ENCODE data around the gene CTSA.
"Not testable (repeated sequence)": the region's sequence is repeated elsewhere in the genome, so short reads cannot be mapped to it uniquely, and the experiment has no call there.

Gene CTSA

DNA sequence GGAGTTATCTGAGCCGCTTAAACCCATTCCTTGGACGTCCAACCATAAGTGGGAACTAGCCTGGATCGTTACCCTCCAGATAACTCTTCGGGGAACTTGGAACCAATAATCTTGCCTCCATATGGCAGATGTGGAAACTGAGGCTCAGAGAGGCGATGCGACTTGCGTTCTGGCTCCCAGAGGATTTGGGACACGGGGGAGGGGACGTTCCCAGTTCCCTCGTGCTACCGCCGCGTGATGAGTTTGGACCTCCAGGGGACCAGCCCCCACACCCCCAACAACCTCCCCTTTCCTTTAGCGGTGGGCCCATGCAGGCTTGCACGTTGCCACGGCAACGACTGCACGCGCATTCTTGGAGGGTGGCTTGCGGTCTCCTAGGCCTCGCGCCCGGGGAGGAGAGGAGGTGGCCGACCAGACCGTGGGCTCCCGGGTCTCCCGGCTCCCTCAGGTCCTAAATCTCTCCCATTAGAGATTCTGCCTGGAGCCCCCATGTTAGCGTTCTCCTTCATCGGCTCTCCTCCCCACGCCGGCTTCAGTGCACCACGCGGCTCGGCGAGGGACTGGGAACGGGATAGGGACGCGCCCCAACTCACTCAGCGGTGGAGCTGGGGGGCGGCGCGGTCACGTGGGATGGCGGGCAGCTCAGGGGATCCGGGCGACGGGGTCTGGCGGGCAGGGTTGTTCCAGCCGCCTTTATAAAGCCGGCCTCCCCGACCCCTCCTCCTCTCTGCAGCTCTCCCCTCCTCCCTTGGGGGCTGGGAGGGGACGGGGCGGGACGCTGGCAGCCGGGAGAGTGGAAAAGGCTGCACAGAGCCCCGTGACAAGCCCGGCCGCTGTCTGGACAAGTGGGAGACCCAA is 20.6 kb downstream of the CTSA start, which contains the start of gene PLTP:
Gene PLTP, minus strand, starts transcription at position 670 of the 858 bp plus-strand sequence. CDS start 703 bp downstream, outside the sequence.
- in situ Hi-C loops (cut with MboI; ENCODE audit: low sequenced_read_pairs), result no loop called here

GRCh38 chr20:45912344-45912682 is 21.2 kb downstream of the CTSA start:
- in situ Hi-C loops (cut with MboI; ENCODE audit: low sequenced_read_pairs), result no loop called here

DNA sequence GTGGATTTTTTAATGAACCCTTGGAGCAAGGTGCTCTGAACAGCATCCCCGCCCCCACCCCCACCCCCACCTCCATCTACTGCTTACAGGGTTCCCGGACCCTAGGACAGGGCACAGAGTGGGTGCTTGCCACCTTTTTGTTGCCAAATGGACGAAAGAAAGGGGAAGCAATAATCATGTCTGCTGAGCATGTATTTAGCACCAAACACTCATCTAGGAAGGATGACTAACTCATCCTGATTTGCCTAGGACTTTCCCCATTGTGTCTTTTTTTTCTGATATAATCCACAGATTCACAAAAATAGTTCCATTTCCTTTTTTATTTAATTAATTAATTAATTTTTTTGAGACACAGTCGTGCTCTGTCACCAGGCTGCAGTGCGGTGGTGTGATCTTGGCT is 22.0 kb downstream of the CTSA start:
- in situ Hi-C loops (cut with MboI; ENCODE audit: low sequenced_read_pairs), result no loop called here

- in situ Hi-C loops (cut with MboI; ENCODE audit: low sequenced_read_pairs), result no loop called here
Observed at GRCh38 chr20:45917790-45918141, 26.6 kb downstream of the CTSA start.

DNA sequence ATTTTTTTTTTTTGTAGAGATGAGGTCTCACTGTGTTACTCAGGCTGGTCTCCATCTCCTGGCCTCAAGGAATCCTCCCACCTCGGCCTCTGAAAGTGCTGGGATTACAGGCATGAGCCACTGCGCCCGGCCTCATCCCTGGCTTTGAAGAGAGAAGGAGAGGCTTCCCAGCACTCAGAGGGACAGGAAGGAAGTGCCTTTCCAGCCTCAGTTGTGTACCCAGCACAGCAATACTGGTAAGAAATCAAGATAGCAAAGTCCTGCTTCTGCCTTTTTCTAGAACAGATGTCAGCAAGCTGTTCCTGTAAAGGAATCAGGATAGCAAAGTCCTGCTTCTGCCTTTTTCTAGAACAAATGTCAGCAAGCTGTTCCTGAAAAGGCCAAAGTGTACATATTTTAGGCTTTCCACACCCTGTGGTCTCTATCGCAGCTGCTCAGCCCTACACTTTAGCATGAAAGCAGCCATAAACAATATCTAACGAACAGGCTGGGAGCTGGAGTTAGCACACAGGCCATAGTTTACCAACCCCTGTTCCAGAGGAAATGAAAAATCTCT is 27.1 kb downstream of the CTSA start:
- in situ Hi-C loops (cut with MboI; ENCODE audit: low sequenced_read_pairs), result no loop called here

DNA sequence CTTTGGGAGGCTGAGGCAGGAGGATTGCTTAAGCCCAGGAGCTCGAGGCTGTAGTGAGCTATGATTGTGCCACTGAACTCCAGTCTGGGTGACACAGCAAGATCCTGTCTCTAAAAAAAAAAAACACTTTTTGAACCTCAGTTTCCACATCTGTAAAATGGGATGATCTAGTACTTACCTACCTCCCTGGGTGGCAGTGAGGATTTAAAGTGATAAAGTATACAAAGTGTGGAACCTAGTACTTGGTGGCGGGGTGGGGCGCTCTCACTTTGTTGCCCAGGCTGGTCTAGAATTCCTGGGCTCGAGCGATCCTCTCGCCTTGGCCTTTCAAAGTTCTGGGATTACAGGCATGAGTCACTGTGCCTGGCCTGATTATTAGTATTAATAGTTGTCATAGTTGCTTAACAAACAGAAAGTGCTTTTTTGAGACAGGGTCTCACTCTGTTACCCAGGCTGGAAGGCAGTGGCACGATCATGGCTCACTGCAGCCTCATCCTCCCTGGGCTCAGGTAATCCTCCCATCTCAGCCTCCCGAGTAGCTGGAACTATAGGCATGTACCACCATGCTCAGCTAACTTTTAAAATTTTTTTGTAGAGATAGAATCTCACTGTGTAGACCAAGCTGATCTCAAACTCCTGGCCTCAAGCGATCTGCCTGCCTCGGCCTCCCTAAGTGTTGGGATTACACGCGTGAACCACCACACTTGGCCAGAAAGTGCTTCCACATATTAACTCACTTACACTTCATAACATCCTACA is 27.8 kb downstream of the CTSA start:
- in situ Hi-C loops (cut with MboI; ENCODE audit: low sequenced_read_pairs), result no loop called here

DNA sequence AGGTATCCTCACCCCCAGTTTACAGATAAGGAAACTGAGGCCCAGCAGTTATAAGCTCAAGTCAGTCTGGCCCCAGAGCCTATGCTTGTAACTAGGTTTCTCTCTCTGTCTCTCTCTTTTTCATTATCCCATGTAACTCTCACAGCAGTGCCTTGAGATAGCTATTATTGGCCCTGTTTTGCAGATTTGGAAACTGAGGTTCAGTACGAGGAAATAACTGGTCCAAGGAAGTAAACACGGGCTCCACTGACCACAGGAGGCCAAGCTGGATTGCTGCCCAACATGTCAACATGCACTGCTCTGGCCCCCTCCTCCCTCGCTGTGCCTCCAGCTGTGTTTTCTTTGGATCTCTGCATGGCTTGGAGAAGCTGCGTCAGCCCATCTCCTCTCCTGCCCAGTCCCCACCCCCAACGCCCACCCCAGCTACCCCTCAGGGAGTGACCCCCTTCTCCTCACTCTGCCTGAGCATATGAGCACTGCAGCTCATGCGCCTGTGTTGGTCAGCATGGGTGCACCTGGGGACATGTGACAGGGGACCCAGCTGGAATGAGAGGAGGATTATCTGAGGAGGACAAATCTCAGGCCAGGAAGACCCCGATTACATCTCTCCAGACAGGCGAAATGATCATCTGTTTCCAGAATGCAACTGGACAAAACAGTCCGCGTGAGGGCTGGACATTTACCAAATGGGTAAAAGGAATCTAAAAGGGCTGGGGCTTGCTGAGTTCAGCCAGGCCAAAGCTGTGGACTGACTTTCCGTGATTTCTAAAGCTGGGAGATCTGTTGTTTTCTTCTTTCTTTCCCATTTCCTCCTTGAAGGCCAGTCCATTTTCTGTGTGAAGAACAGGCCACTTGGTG is 28.6 kb downstream of the CTSA start:
- in situ Hi-C loops (cut with MboI; ENCODE audit: low sequenced_read_pairs), result no loop called here

GRCh38 chr20:45920462-45921336 is 29.6 kb downstream of the CTSA start:
- in situ Hi-C loops (cut with MboI; ENCODE audit: low sequenced_read_pairs), result no loop called here

GRCh38 chr20:45921337-45922189 is 30.4 kb downstream of the CTSA start:
- in situ Hi-C loops (cut with MboI; ENCODE audit: low sequenced_read_pairs), result no loop called here

- in situ Hi-C loops (cut with MboI; ENCODE audit: low sequenced_read_pairs), result no loop called here
Observed at GRCh38 chr20:45924391-45925261, 33.5 kb downstream of the CTSA start.

- in situ Hi-C loops (cut with MboI; ENCODE audit: low sequenced_read_pairs), result no loop called here
Observed at GRCh38 chr20:45925821-45926506, 34.8 kb downstream of the CTSA start.

DNA sequence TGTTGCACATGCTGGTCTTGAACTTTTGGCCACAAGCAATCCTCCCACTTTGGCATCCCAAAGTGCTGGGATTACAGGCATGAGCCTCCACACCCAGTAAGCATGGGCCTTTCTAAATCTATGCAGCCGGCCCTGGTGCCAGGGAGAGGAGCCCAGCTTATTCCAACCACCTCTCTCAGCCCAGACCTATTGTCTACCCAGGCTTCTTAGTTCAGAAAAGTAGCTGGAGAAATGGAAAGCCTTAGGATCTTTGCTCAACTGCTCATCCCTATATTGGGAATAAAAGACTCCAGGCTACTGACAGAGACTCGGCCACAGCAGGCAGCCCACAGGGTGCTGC is 35.6 kb downstream of the CTSA start:
- in situ Hi-C loops (cut with MboI; ENCODE audit: low sequenced_read_pairs), result no loop called here

GRCh38 chr20:45927071-45927878 is 36.1 kb downstream of the CTSA start:
- in situ Hi-C loops (cut with MboI; ENCODE audit: low sequenced_read_pairs), result no loop called here

GRCh38 chr20:45931680-45932079 is 40.5 kb downstream of the CTSA start:
- in situ Hi-C loops (cut with MboI; ENCODE audit: low sequenced_read_pairs), result not testable (repeated sequence)

DNA sequence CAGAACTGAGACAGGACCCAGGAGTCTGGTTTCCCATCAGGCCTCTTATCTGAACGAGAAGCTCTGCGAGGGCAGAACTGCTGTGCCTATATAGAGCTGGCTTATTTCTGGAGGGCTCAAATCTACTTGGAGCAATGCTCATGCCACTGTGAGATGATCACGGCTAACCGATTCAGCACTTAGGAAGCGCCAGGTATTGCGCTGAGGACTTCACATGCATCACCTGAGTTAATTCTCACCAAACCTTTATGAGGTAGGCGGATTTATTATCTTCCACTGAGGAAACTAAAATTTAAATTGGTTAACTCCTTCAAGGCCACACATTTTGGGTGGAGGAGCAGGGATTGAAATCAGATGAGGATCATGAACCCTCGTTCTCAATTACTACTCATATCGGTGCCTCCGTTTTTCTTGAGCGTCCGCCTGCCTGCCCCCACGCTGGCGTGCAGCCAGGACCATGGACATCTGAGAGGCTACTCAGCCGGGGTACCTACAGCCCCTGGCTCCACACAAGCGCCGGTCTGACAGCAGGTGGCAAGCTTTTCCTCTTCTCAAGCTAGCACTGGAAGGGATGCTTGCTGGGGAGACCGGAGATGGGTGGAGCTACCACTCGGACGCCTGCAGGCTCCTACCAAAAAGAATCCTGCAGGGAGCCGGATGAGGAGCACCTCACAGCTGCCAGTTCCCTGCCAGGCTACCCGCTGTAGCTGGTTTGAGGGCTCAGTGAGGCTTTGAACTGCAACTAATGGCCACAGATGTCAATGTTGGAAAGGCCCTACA is 42.3 kb downstream of the CTSA start:
- in situ Hi-C loops (cut with MboI; ENCODE audit: low sequenced_read_pairs), result no loop called here

DNA sequence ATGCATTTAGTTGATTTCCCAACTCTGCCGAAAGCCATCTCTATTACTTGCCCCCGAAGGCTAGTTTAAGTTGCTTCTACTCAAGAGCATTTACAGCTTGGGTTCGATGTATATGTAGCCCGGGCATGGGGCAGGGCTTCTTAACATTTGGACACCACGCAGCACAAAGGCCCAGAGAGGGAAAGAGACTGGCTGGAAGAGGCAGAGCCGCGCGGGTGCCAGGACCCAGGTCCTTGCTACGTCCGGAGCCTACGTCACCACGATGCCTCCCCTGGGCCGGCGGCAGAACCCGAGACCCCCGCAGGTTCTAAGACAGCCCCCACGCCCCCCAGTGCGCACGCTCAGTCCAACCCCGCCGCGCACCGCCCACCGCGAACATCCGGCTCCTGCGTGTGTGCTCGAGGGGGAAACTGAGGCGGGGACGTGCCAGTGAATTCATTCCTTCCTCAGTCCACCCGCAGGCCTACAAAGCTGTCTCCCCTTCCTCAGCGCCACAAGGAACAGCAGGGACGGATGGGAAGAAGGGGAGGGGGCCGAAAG is 43.0 kb downstream of the CTSA start:
- in situ Hi-C loops (cut with MboI; ENCODE audit: low sequenced_read_pairs), result no loop called here

Measured in HL-60/S4 treated with retinoic acid at 250 ng/mL for 4 days and 3 days (cell line).